Panc1 (cell line): Measurements from ENCODE around the gene SH2D6. TPM values are rescaled to one million over a fixed set of nuclear protein-coding genes. Genes with fewer than 3 reads are reported as not detected.
A peak's percentile ranks its signal among the peaks of the same experiment; 100 is the strongest.

Source experiments
- ATAC-seq: fragments of 200-7000 bp; cut with Tn5 transposase; 2 replicates; pipeline ENCODE4 v1.9.1; 2020; ENCODE audit warnings: mild to moderate bottlenecking, moderate library complexity
- BruUV-seq: library from RNA; stranded (reverse); fragments of 400-500 nt; replicated peaks from 2 replicates; lab custom pipeline; 2021; lab: Mats Ljungman, UMichigan
- CTCF ChIA-PET: fragments of 300-600 bp; sonication (Branson Sonifier 250); formaldehyde crosslinking; loops from one replicate; lab custom pipeline; 2022; ENCODE audit warnings: antibody characterized with exemption; lab: Charles Lee
- POLR2A ChIA-PET: fragments of 300-600 bp; sonication (Branson Sonifier 250); formaldehyde crosslinking; loops from one replicate; lab custom pipeline; 2022; ENCODE audit warnings: antibody characterized with exemption; lab: Charles Lee
- DNase-seq: peaks from one replicate; pipeline ENCODE4 v3.0.0-alpha.2; 2010; ENCODE audit warnings: low read depth, low spot score
- H3K27ac ChIP-seq: 2 replicates; pipeline ENCODE4 v1.5.1; 2011; ENCODE audit warnings: mild to moderate bottlenecking, low read length, inconsistent platforms
- H3K27me3 ChIP-seq: fragments of 200-500 bp; sonication (Bioruptor generic); 2 replicates; pipeline ENCODE4 v1.6.0; 2014; ENCODE audit warnings: low read length, inconsistent platforms; ENCODE audit not compliant: control insufficient read depth, insufficient read depth
- H3K36me3 ChIP-seq: fragments of 200-500 bp; sonication (Bioruptor generic); 2 replicates; pipeline ENCODE4 v1.5.1; 2014; ENCODE audit warnings: inconsistent platforms, mild to moderate bottlenecking, low read length, moderate library complexity; ENCODE audit not compliant: control insufficient read depth, insufficient read depth
- H3K4me1 ChIP-seq: 2 replicates; pipeline ENCODE4 v1.5.1; 2011; ENCODE audit warnings: inconsistent platforms, mild to moderate bottlenecking, low read length, moderate library complexity; ENCODE audit not compliant: control insufficient read depth, insufficient read depth
- H3K4me3 ChIP-seq, 2 experiments: 2 replicates each; pipeline ENCODE4 v1.5.1; 2011 to 2012; ENCODE audit warnings: low read depth in 2 of 2, low read length in 2 of 2, mild to moderate bottlenecking in 2 of 2, inconsistent platforms in 1 of 2, moderate library complexity in 1 of 2
- H3K9me3 ChIP-seq: fragments of 200-500 bp; sonication (Bioruptor generic); 2 replicates; pipeline ENCODE4 v1.5.1; 2014; ENCODE audit warnings: low read depth, mild to moderate bottlenecking, inconsistent platforms, low read length, moderate library complexity; ENCODE audit not compliant: control insufficient read depth, insufficient read depth
- POLR2AphosphoS5 ChIP-seq: IDR thresholded peaks from 2 replicates; pipeline ENCODE4 v1.6.1; 2012; ENCODE audit warnings: mild to moderate bottlenecking, low read depth, low read length, moderate library complexity
- SIN3A ChIP-seq: IDR thresholded peaks from 2 replicates; pipeline ENCODE4 v1.6.1; 2012; ENCODE audit warnings: low read depth, mild to moderate bottlenecking, low read length, moderate library complexity, borderline replicate concordance; ENCODE audit not compliant: insufficient read depth
- TCF7L2 ChIP-seq: IDR thresholded peaks from 2 replicates; pipeline ENCODE4 v1.6.1; 2011; ENCODE audit warnings: mild to moderate bottlenecking, low read depth, low read length, inconsistent platforms
- in situ Hi-C: cut with HindIII; loops from 2 replicates; pipeline ENCODE4 v1.10.0; 2016; ENCODE audit warnings: low sequenced_read_pairs, low pct_unique_long_range_greater_than_20kb
- intact Hi-C: fragments of 100-400 bp; cut with micrococcal nuclease; formaldehyde crosslinking; loops from one replicate; pipeline ENCODE4 v1.10.0; 2022; ENCODE audit not compliant: unreplicated experiment
- total RNA-seq: library from RNA; stranded (reverse); gene quantifications from one replicate; pipeline ENCODE4 v1.2.1, GENCODE V29; 2021; ENCODE audit not compliant: unreplicated experiment
- TF ChIP-seq, protein P1 (sequence below): fragments of 450-650 bp; IDR thresholded peaks from 2 replicates; pipeline ENCODE4 v1.5.1; 2017; ENCODE audit warnings: mild to moderate bottlenecking
- TF ChIP-seq, protein P2 (sequence below), 2 experiments: IDR thresholded peaks; 2 replicates each; pipeline ENCODE4 v1.6.1; 2011 to 2012; ENCODE audit warnings: low read depth in 2 of 2, control low read depth in 1 of 2, low read length in 1 of 2, mild to moderate bottlenecking in 1 of 2, moderate library complexity in 1 of 2; ENCODE audit not compliant: insufficient read depth in 1 of 2

SH2D6 gene
- total RNA-seq, 1 experiment from 2014 or later, result 3.3 TPM

DNA sequence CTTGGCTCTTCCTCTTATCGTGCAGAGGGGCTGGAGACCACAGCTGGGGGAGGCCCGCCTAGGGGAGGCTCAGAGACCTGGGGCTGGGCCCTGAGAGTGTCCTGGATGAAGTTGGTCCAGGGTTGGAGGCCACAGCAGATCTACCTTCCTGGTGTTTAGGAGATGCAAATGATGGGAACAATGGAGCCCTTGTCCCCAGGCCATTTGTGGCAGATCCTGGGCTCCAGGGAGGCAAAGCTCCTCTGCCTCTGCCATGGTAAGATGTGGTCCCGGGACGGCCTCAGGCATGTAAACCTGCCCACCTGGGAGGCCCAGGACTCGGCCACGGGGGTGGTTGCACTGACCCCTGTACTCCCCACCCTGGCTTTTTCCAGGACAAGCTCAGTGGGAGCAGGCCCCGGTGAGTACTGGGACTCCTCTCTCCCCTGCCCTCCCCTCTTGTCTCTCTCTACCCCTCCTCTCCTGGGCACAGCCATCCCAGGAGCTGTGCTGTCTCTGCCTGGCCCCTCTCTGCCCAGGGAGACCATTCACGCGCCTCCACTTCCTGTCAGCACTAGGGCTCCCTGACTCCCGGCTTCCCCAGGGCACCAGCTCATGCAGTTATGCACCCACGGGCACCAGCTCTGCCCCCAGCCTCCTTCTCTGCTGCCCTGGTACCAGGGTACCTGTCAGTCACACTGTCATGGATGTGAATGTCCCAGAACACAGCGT lies 10.9 kb downstream of the SH2D6 start:
- DNase-seq, result no peak
- ChIA-PET POLR2A (interaction anchor here (0.6 to 2.0 kb wide), 4 partner anchors 87 to 119 kb away, joined by 3 to 9 read pairs (median 5); no protein-coding TSS in a partner anchor), CTCF (interaction anchor here (0.6 kb wide), 1 partner anchor 60 kb away, joined by 5 read pairs; no protein-coding TSS in a partner anchor)
- peaks cover 40% of the 10 kb centered on the region for H3K4me1 ChIP-seq
- no peak overlapping the region for H3K4me3 ChIP-seq
- intact Hi-C loops (loop anchor here (10.0 kb wide), 1 partner anchor 65 kb away; no protein-coding TSS in a partner anchor), in situ Hi-C loops (no loop called here)
- BruUV-seq, result no TSS peak
- H3K27ac ChIP-seq, result peak overlapping the region; percentile 87
- no peaks in the 10 kb centered on the region for H3K27me3 ChIP-seq
- TF ChIP-seq SIN3A, result no peak
- no peak for TF ChIP-seq POLR2AphosphoS5
- TF ChIP-seq TCF7L2, result no peak
- TF ChIP-seq, protein P1, sequence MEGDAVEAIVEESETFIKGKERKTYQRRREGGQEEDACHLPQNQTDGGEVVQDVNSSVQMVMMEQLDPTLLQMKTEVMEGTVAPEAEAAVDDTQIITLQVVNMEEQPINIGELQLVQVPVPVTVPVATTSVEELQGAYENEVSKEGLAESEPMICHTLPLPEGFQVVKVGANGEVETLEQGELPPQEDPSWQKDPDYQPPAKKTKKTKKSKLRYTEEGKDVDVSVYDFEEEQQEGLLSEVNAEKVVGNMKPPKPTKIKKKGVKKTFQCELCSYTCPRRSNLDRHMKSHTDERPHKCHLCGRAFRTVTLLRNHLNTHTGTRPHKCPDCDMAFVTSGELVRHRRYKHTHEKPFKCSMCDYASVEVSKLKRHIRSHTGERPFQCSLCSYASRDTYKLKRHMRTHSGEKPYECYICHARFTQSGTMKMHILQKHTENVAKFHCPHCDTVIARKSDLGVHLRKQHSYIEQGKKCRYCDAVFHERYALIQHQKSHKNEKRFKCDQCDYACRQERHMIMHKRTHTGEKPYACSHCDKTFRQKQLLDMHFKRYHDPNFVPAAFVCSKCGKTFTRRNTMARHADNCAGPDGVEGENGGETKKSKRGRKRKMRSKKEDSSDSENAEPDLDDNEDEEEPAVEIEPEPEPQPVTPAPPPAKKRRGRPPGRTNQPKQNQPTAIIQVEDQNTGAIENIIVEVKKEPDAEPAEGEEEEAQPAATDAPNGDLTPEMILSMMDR, result no peak
- TF ChIP-seq, protein P2, sequence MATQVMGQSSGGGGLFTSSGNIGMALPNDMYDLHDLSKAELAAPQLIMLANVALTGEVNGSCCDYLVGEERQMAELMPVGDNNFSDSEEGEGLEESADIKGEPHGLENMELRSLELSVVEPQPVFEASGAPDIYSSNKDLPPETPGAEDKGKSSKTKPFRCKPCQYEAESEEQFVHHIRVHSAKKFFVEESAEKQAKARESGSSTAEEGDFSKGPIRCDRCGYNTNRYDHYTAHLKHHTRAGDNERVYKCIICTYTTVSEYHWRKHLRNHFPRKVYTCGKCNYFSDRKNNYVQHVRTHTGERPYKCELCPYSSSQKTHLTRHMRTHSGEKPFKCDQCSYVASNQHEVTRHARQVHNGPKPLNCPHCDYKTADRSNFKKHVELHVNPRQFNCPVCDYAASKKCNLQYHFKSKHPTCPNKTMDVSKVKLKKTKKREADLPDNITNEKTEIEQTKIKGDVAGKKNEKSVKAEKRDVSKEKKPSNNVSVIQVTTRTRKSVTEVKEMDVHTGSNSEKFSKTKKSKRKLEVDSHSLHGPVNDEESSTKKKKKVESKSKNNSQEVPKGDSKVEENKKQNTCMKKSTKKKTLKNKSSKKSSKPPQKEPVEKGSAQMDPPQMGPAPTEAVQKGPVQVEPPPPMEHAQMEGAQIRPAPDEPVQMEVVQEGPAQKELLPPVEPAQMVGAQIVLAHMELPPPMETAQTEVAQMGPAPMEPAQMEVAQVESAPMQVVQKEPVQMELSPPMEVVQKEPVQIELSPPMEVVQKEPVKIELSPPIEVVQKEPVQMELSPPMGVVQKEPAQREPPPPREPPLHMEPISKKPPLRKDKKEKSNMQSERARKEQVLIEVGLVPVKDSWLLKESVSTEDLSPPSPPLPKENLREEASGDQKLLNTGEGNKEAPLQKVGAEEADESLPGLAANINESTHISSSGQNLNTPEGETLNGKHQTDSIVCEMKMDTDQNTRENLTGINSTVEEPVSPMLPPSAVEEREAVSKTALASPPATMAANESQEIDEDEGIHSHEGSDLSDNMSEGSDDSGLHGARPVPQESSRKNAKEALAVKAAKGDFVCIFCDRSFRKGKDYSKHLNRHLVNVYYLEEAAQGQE (IDR thresholded peaks at IDR 0.05; ENCODE audit: insufficient read depth in 1 of 2, low read depth in 2 of 2, low read length in 1 of 2), result no peak
- ATAC-seq, result no peak
- no peaks in the 10 kb centered on the region for H3K9me3 ChIP-seq
- H3K36me3 ChIP-seq, result no peaks in the 10 kb centered on the region

DNA sequence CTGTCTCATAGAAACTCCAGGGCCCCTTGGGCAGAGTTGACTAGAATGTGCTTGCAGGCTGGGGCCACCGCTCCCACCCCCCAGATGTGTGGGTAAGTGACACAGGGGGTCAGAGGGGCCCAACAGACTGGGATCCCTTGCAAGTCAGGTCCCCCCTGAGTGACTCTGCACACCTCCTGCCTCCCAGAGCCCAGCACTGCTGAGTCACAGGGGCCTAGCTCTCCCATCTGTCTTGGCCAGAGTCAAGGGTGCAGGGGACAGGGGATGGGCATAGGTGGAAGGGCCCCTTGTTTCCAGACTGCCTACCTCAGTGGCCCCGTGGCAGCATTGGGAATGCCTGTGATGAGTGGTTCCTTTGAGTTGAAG lies 11.4 kb downstream of the SH2D6 start:
- ChIA-PET POLR2A (interaction anchor here (0.6 kb wide), 2 partner anchors 87 to 112 kb away, joined by 4 to 9 read pairs; no protein-coding TSS in a partner anchor), CTCF (no interaction called here)
- Histone ChIP-seq H3K4me3 (no peak overlapping the region), H3K27ac (peak overlapping the region; percentile 87), H3K27me3 (no peaks in the 10 kb centered on the region), H3K9me3 (no peaks in the 10 kb centered on the region), H3K36me3 (no peaks in the 10 kb centered on the region), H3K4me1 (peaks cover 43% of the 10 kb centered on the region)
- no peak for DNase-seq
- TF ChIP-seq, protein P1, result no peak
- no peak for TF ChIP-seq SIN3A
- no peak for TF ChIP-seq TCF7L2
- TF ChIP-seq, protein P2 (IDR thresholded peaks at IDR 0.05; ENCODE audit: insufficient read depth in 1 of 2, low read depth in 2 of 2, low read length in 1 of 2), result no peak
- no peak for TF ChIP-seq POLR2AphosphoS5
- ATAC-seq, result no peak
- in situ Hi-C loops (no loop called here), intact Hi-C loops (loop anchor here (10.0 kb wide), 1 partner anchor 65 kb away; no protein-coding TSS in a partner anchor)
- no TSS peak for BruUV-seq
